Activated T-helper 2 cell treated with anti-CD3 and anti-CD28 coated beads, Interferon-gamma antibody, Interleukin-2, Interleukin-4, amounts not matched to agents 10 μg/mL and 5 μg/mL and 100 μg/mL, durations not matched to agents 14 hours and 24 hours and 36 hours (primary cell): Measurements from ENCODE around the gene CDK19. TPM values are rescaled to one million over a fixed set of nuclear protein-coding genes. Genes with fewer than 3 reads are reported as not detected.
"Not testable (repeated sequence)": the region's sequence is repeated elsewhere in the genome, so short reads cannot be mapped to it uniquely, and the experiment has no call there.

Source experiments
- DNase-seq: peaks from one replicate; pipeline ENCODE4 v3.0.0; 2021; ENCODE audit warnings: low spot score
- H3K27ac Mint-ChIP-seq: one replicate; pipeline ENCODE4 v1.8.0; 2021; ENCODE audit warnings: mixed read lengths
- H3K27me3 Mint-ChIP-seq: one replicate; pipeline ENCODE4 v1.8.0; 2021; ENCODE audit warnings: low read depth, mixed read lengths
- H3K36me3 Mint-ChIP-seq: one replicate; pipeline ENCODE4 v1.8.0; 2021; ENCODE audit warnings: low read depth, mixed read lengths
- H3K4me1 Mint-ChIP-seq: one replicate; pipeline ENCODE4 v1.8.0; 2021; ENCODE audit warnings: low read depth, mixed read lengths
- H3K4me3 Mint-ChIP-seq: one replicate; pipeline ENCODE4 v1.8.0; 2021; ENCODE audit warnings: low read depth, mild to moderate bottlenecking, moderate library complexity, mixed read lengths
- H3K9me3 Mint-ChIP-seq: one replicate; pipeline ENCODE4 v1.8.0; 2021; ENCODE audit warnings: mixed read lengths
- intact Hi-C: fragments of 100-400 bp; cut with micrococcal nuclease; formaldehyde crosslinking; loops from one replicate; pipeline ENCODE4 v1.15.1; 2023
- total RNA-seq: library from RNA; stranded (reverse); gene quantifications from 2 replicates; pipeline ENCODE4 v1.2.3, GENCODE V29; 2022

Gene CDK19
- total RNA-seq, 1 donor from 2014 or later: 22.6 TPM

- no peak for DNase-seq
- H3K4me1 Mint-ChIP-seq: peaks cover 4% of the 10 kb centered on the region
- no peak overlapping the region for H3K4me3 Mint-ChIP-seq
- no peak overlapping the region for H3K27ac Mint-ChIP-seq
- H3K36me3 Mint-ChIP-seq: peaks cover 28% of the 10 kb centered on the region
- intact Hi-C loops: no loop called here
- H3K9me3 Mint-ChIP-seq: no peaks in the 10 kb centered on the region
- H3K27me3 Mint-ChIP-seq: no peaks in the 10 kb centered on the region
Observed at GRCh38 chr6:110776413-110776812, 38.9 kb downstream of the CDK19 start.

GRCh38 chr6:110769923-110770322, 45.3 kb downstream of the CDK19 start:
- Mint-ChIP-seq H3K4me3 (no peak overlapping the region), H3K9me3 (no peaks in the 10 kb centered on the region), H3K4me1 (no peaks in the 10 kb centered on the region), H3K36me3 (peaks cover 44% of the 10 kb centered on the region), H3K27me3 (no peaks in the 10 kb centered on the region), H3K27ac (no peak overlapping the region)
- intact Hi-C loops: no loop called here
- DNase-seq: no peak

GRCh38 chr6:110768057-110768456, 47.2 kb downstream of the CDK19 start:
- no peak for DNase-seq
- intact Hi-C loops: no loop called here
- H3K27me3 Mint-ChIP-seq: no peaks in the 10 kb centered on the region
- no peak overlapping the region for H3K4me3 Mint-ChIP-seq
- H3K27ac Mint-ChIP-seq: no peak overlapping the region
- peaks cover 5% of the 10 kb centered on the region for H3K9me3 Mint-ChIP-seq
- H3K4me1 Mint-ChIP-seq: no peaks in the 10 kb centered on the region
- peaks cover 49% of the 10 kb centered on the region for H3K36me3 Mint-ChIP-seq

GRCh38 chr6:110761371-110761770, 53.9 kb downstream of the CDK19 start:
- peaks cover 6% of the 10 kb centered on the region for H3K4me1 Mint-ChIP-seq
- H3K9me3 Mint-ChIP-seq: peaks cover 5% of the 10 kb centered on the region
- peaks cover 19% of the 10 kb centered on the region for H3K36me3 Mint-ChIP-seq
- no peak overlapping the region for H3K27ac Mint-ChIP-seq
- H3K4me3 Mint-ChIP-seq: no peak overlapping the region
- no peak for DNase-seq
- intact Hi-C loops: no loop called here
- H3K27me3 Mint-ChIP-seq: no peaks in the 10 kb centered on the region

- no peak overlapping the region for H3K27ac Mint-ChIP-seq
- peaks cover 5% of the 10 kb centered on the region for H3K9me3 Mint-ChIP-seq
- peaks cover 6% of the 10 kb centered on the region for H3K4me1 Mint-ChIP-seq
- DNase-seq: no peak
- no peaks in the 10 kb centered on the region for H3K27me3 Mint-ChIP-seq
- intact Hi-C loops: no loop called here
- H3K4me3 Mint-ChIP-seq: no peak overlapping the region
- peaks cover 16% of the 10 kb centered on the region for H3K36me3 Mint-ChIP-seq
Observed at GRCh38 chr6:110760589-110760988, 54.7 kb downstream of the CDK19 start.

GRCh38 chr6:110760098-110760497, 55.2 kb downstream of the CDK19 start:
- H3K4me3 Mint-ChIP-seq, H3K9me3 Mint-ChIP-seq, H3K27me3 Mint-ChIP-seq, H3K4me1 Mint-ChIP-seq, H3K27ac Mint-ChIP-seq, DNase-seq, intact Hi-C loops: not testable (repeated sequence)
- peaks cover 20% of the 10 kb centered on the region for H3K36me3 Mint-ChIP-seq

GRCh38 chr6:110757926-110758325, 57.3 kb downstream of the CDK19 start:
- H3K27me3 Mint-ChIP-seq: no peaks in the 10 kb centered on the region
- DNase-seq: no peak
- H3K27ac Mint-ChIP-seq: no peak overlapping the region
- intact Hi-C loops: no loop called here
- peaks cover 6% of the 10 kb centered on the region for H3K4me1 Mint-ChIP-seq
- H3K9me3 Mint-ChIP-seq: no peaks in the 10 kb centered on the region
- no peak overlapping the region for H3K4me3 Mint-ChIP-seq
- H3K36me3 Mint-ChIP-seq: peaks cover 11% of the 10 kb centered on the region

- Mint-ChIP-seq H3K9me3 (no peaks in the 10 kb centered on the region), H3K36me3 (peaks cover 11% of the 10 kb centered on the region), H3K4me3 (no peak overlapping the region), H3K27me3 (no peaks in the 10 kb centered on the region), H3K27ac (no peak overlapping the region), H3K4me1 (peaks cover 6% of the 10 kb centered on the region)
- DNase-seq: no peak
- intact Hi-C loops: no loop called here
Observed at GRCh38 chr6:110756817-110757216, 58.5 kb downstream of the CDK19 start.

- no peak overlapping the region for H3K27ac Mint-ChIP-seq
- intact Hi-C loops: no loop called here
- no peaks in the 10 kb centered on the region for H3K27me3 Mint-ChIP-seq
- peaks cover 11% of the 10 kb centered on the region for H3K36me3 Mint-ChIP-seq
- DNase-seq: no peak
- no peak overlapping the region for H3K4me3 Mint-ChIP-seq
- no peaks in the 10 kb centered on the region for H3K9me3 Mint-ChIP-seq
- peaks cover 11% of the 10 kb centered on the region for H3K4me1 Mint-ChIP-seq
Observed at GRCh38 chr6:110755411-110755834, 59.8 kb downstream of the CDK19 start.

- H3K4me1 Mint-ChIP-seq: peaks cover 14% of the 10 kb centered on the region
- DNase-seq, intact Hi-C loops, H3K4me3 Mint-ChIP-seq, H3K27ac Mint-ChIP-seq, H3K9me3 Mint-ChIP-seq, H3K27me3 Mint-ChIP-seq: not testable (repeated sequence)
- peaks cover 11% of the 10 kb centered on the region for H3K36me3 Mint-ChIP-seq
Observed at GRCh38 chr6:110753936-110754668, 61.2 kb downstream of the CDK19 start.

- H3K27me3 Mint-ChIP-seq: no peaks in the 10 kb centered on the region
- H3K27ac Mint-ChIP-seq: no peak overlapping the region
- peaks cover 15% of the 10 kb centered on the region for H3K36me3 Mint-ChIP-seq
- no peak for DNase-seq
- H3K9me3 Mint-ChIP-seq: no peaks in the 10 kb centered on the region
- H3K4me1 Mint-ChIP-seq: peaks cover 8% of the 10 kb centered on the region
- intact Hi-C loops: no loop called here
- H3K4me3 Mint-ChIP-seq: no peak overlapping the region
Observed at GRCh38 chr6:110748453-110748852, 66.8 kb downstream of the CDK19 start.

- H3K36me3 Mint-ChIP-seq: peaks cover 33% of the 10 kb centered on the region
- H3K27ac Mint-ChIP-seq: no peak overlapping the region
- no peak for DNase-seq
- H3K4me3 Mint-ChIP-seq: no peak overlapping the region
- peaks cover 8% of the 10 kb centered on the region for H3K4me1 Mint-ChIP-seq
- peaks cover 17% of the 10 kb centered on the region for H3K9me3 Mint-ChIP-seq
- intact Hi-C loops: no loop called here
- H3K27me3 Mint-ChIP-seq: no peaks in the 10 kb centered on the region
Observed at GRCh38 chr6:110746680-110747079, 68.6 kb downstream of the CDK19 start.

- Mint-ChIP-seq H3K9me3 (peaks cover 33% of the 10 kb centered on the region), H3K4me3 (no peak overlapping the region), H3K27me3 (no peaks in the 10 kb centered on the region), H3K4me1 (no peaks in the 10 kb centered on the region), H3K27ac (no peak overlapping the region), H3K36me3 (peaks cover 50% of the 10 kb centered on the region)
- intact Hi-C loops: no loop called here
- DNase-seq: no peak
Observed at GRCh38 chr6:110744991-110745390, 70.3 kb downstream of the CDK19 start.
